Measurements from ENCODE around the gene CTSD. TPM values are rescaled to one million over a fixed set of nuclear protein-coding genes. Genes with fewer than 3 reads are reported as not detected.

CTSD gene
- total and polyA plus RNA-seq, 2 of the 8 experiments (the other 6 are each of a cell fraction or from before 2014, with no cell fraction given) = 169 to 173 TPM

GRCh38 chr11:1707751-1708150 lies 56.0 kb downstream of the CTSD start (continued):
- TF ChIP-seq KDM5A (IDR thresholded peaks at IDR 0.05; ENCODE audit: low read length) (no peak), CHD2 (IDR thresholded peaks at IDR 0.05; ENCODE audit: low read length) (no peak), BCL11A (IDR thresholded peaks at IDR 0.05; ENCODE audit: low read depth in 2 of 2, low read length in 2 of 2) (no peak), TAF1 (IDR thresholded peaks at IDR 0.05; ENCODE audit: low read depth, low read length) (no peak), TBP (IDR thresholded peaks at IDR 0.05; ENCODE audit: low read depth, low read length) (no peak), KDM4A (IDR thresholded peaks at IDR 0.05; ENCODE audit: low read depth, low read length, severe bottlenecking) (no peak), SIX5 (IDR thresholded peaks at IDR 0.05; ENCODE audit: low read depth, low read length) (no peak), EP300 (IDR thresholded peaks at IDR 0.05; ENCODE audit: borderline replicate concordance in 1 of 2, low read depth in 2 of 2, low read length in 2 of 2) (no peak)
